Astrocyte (in vitro differentiated cells and primary cell): ENCODE measurements around the gene ACOX3. TPM values are rescaled to one million over a fixed set of nuclear protein-coding genes. Genes with fewer than 3 reads are reported as not detected.

Experiments
- DNase-seq: peaks from one replicate; pipeline ENCODE4 v3.0.0-alpha.2; 2010; ENCODE audit warnings: low read depth
- FAIRE-seq: peaks from 2 replicates; lab custom pipeline; 2011; peaks lifted over from hg19 to GRCh38; lab: Jason Lieb, UNC
- H2AFZ ChIP-seq: 2 replicates; pipeline ENCODE4 v1.6.0; 2012; ENCODE audit warnings: low read depth, low read length, inconsistent platforms
- H3K27ac ChIP-seq: 2 replicates; pipeline ENCODE4 v1.5.1; 2011; ENCODE audit warnings: low read depth, low read length, inconsistent platforms
- H3K27me3 ChIP-seq: 2 replicates; pipeline ENCODE4 v1.6.0; 2011; ENCODE audit warnings: low read length, inconsistent platforms; ENCODE audit not compliant: insufficient read depth
- H3K36me3 ChIP-seq: 2 replicates; pipeline ENCODE4 v1.5.1; 2011; ENCODE audit warnings: low read length, inconsistent platforms; ENCODE audit not compliant: insufficient read depth
- H3K4me1 ChIP-seq: 2 replicates; pipeline ENCODE4 v1.5.1; 2011; ENCODE audit warnings: low read length, inconsistent platforms; ENCODE audit not compliant: insufficient read depth
- H3K4me2 ChIP-seq: 2 replicates; pipeline ENCODE4 v1.6.0; 2012; ENCODE audit warnings: low read length, inconsistent platforms
- H3K4me3 ChIP-seq: 2 replicates; pipeline ENCODE4 v1.5.1; 2011; ENCODE audit warnings: low read depth, mild to moderate bottlenecking, low read length, inconsistent platforms; ENCODE audit not compliant: insufficient read depth
- H3K79me2 ChIP-seq: 2 replicates; pipeline ENCODE4 v1.6.0; 2012; ENCODE audit warnings: mild to moderate bottlenecking, low read length, inconsistent platforms; ENCODE audit not compliant: insufficient read depth
- H3K9ac ChIP-seq: 2 replicates; pipeline ENCODE4 v1.6.0; 2012; ENCODE audit warnings: mild to moderate bottlenecking, low read length, inconsistent platforms
- H3K9me3 ChIP-seq: 2 replicates; pipeline ENCODE4 v1.5.1; 2012; ENCODE audit warnings: low read depth, mild to moderate bottlenecking, low read length, inconsistent platforms; ENCODE audit not compliant: insufficient read depth
- H4K20me1 ChIP-seq: 2 replicates; pipeline ENCODE4 v1.6.0; 2012; ENCODE audit warnings: low read length, inconsistent platforms; ENCODE audit not compliant: insufficient read depth
- H3K27ac Mint-ChIP-seq: one replicate; pipeline ENCODE4 v1.8.0; 2021; ENCODE audit warnings: mild to moderate bottlenecking, mixed read lengths; ENCODE audit not compliant: unreplicated experiment
- H3K27me3 Mint-ChIP-seq: one replicate; pipeline ENCODE4 v1.8.0; 2021; ENCODE audit warnings: low read depth, mixed read lengths; ENCODE audit not compliant: unreplicated experiment
- H3K36me3 Mint-ChIP-seq: one replicate; pipeline ENCODE4 v1.8.0; 2021; ENCODE audit warnings: low read depth, mixed read lengths; ENCODE audit not compliant: unreplicated experiment
- H3K4me1 Mint-ChIP-seq: one replicate; pipeline ENCODE4 v1.8.0; 2021; ENCODE audit warnings: low read depth, mixed read lengths; ENCODE audit not compliant: unreplicated experiment
- H3K4me3 Mint-ChIP-seq: one replicate; pipeline ENCODE4 v1.8.0; 2021; ENCODE audit warnings: mild to moderate bottlenecking, moderate library complexity, mixed read lengths; ENCODE audit not compliant: unreplicated experiment
- H3K9me3 Mint-ChIP-seq: one replicate; pipeline ENCODE4 v1.8.0; 2021; ENCODE audit warnings: mild to moderate bottlenecking, mixed read lengths; ENCODE audit not compliant: unreplicated experiment
- EZH2 ChIP-seq: IDR thresholded peaks from 2 replicates; pipeline ENCODE4 v1.6.1; 2012; ENCODE audit warnings: mild to moderate bottlenecking, low read length, inconsistent platforms; ENCODE audit not compliant: insufficient read depth
- total RNA-seq: library from RNA; stranded (reverse); gene quantifications from 2 replicates; pipeline ENCODE4 v1.2.1, GENCODE V29; 2021
- TF ChIP-seq, protein P1 (sequence below): IDR thresholded peaks from 2 replicates; pipeline ENCODE4 v1.5.1; 2011; ENCODE audit warnings: low read depth, mild to moderate bottlenecking, inconsistent platforms, low read length, moderate library complexity; ENCODE audit not compliant: insufficient read depth

Gene ACOX3
- total RNA-seq, 1 donor from 2014 or later: 45.6 TPM

DNA sequence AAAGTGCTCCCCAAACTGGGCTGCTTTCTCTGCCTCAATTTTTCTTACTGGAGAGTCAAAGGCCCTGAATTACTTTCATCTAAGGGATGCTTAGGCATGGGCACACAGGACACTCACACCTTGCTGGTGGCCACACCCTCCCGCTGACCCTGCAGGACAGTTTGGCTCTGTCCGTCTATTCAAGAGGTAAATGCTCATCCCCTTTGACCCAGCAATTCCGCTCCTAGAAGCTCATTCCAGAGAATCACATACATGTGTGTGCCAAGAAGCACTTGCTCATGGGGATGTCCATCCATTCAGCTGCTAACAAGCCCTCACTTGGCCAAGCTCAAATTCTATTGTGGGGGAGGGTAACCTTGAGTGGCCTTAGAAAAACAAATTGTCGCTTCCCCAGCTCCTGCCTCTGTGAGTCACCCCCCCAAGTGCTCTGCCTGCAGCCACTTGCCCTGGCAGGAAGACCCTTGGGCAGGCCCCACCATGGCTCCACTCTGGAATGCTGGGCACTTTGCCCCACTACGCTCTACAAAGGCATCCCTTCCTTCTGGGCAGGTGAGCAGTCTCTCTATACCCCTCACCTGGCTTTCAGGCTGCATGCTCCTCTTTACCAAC lies 116.5 kb downstream of the ACOX3 start:
- Histone ChIP-seq H3K36me3 (no peaks in the 10 kb centered on the region), H3K27me3 (no peaks in the 10 kb centered on the region), H3K4me3 (no peak overlapping the region), H3K9ac (no peak overlapping the region), H3K79me2 (no peaks in the 10 kb centered on the region), H3K9me3 (no peaks in the 10 kb centered on the region), H3K4me2 (no peak overlapping the region), H3K4me1 (no peaks in the 10 kb centered on the region), H2AFZ (no peak overlapping the region), H3K27ac (no peak overlapping the region), H4K20me1 (no peaks in the 10 kb centered on the region)
- Mint-ChIP-seq H3K4me1 (no peaks in the 10 kb centered on the region), H3K27ac (no peak overlapping the region), H3K9me3 (peaks cover 7% of the 10 kb centered on the region), H3K36me3 (no peaks in the 10 kb centered on the region), H3K4me3 (peak overlapping the region; percentile 34), H3K27me3 (peaks cover 16% of the 10 kb centered on the region)
- no peak for DNase-seq
- TF ChIP-seq EZH2: no peak
- TF ChIP-seq, protein P1, sequence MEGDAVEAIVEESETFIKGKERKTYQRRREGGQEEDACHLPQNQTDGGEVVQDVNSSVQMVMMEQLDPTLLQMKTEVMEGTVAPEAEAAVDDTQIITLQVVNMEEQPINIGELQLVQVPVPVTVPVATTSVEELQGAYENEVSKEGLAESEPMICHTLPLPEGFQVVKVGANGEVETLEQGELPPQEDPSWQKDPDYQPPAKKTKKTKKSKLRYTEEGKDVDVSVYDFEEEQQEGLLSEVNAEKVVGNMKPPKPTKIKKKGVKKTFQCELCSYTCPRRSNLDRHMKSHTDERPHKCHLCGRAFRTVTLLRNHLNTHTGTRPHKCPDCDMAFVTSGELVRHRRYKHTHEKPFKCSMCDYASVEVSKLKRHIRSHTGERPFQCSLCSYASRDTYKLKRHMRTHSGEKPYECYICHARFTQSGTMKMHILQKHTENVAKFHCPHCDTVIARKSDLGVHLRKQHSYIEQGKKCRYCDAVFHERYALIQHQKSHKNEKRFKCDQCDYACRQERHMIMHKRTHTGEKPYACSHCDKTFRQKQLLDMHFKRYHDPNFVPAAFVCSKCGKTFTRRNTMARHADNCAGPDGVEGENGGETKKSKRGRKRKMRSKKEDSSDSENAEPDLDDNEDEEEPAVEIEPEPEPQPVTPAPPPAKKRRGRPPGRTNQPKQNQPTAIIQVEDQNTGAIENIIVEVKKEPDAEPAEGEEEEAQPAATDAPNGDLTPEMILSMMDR: no peak
- FAIRE-seq: no peak

- Histone ChIP-seq H3K36me3 (no peaks in the 10 kb centered on the region), H3K27ac (no peak overlapping the region), H3K4me3 (no peak overlapping the region), H3K4me1 (no peaks in the 10 kb centered on the region), H3K79me2 (no peaks in the 10 kb centered on the region), H3K9me3 (no peaks in the 10 kb centered on the region), H4K20me1 (no peaks in the 10 kb centered on the region), H2AFZ (no peak overlapping the region), H3K27me3 (no peaks in the 10 kb centered on the region), H3K4me2 (no peak overlapping the region), H3K9ac (no peak overlapping the region)
- no peak for FAIRE-seq
- no peak for TF ChIP-seq EZH2
- TF ChIP-seq, protein P1: no peak
- no peak for DNase-seq
- H3K27me3 Mint-ChIP-seq: peaks cover 10% of the 10 kb centered on the region
- H3K36me3 Mint-ChIP-seq: no peaks in the 10 kb centered on the region
- no peak overlapping the region for H3K27ac Mint-ChIP-seq
- peaks cover 3% of the 10 kb centered on the region for H3K4me1 Mint-ChIP-seq
- H3K9me3 Mint-ChIP-seq: peaks cover 7% of the 10 kb centered on the region
- H3K4me3 Mint-ChIP-seq: no peak overlapping the region
Measured at GRCh38 chr4:8322794-8323704, 117.5 kb downstream of the ACOX3 start.
